ENCODE results near the gene BRIP1.

Gene BRIP1

GRCh38 chr17:61641084-61641483 lies 222.2 kb downstream of the BRIP1 start:
- H3K4me3 ChIP-seq (ENCODE audit: low read length in 2 of 2), result no peak overlapping the region
- no peak overlapping the region for H3K9ac ChIP-seq (ENCODE audit: low read depth in 1 of 2, low read length in 2 of 2)
- H3K4me1 ChIP-seq (ENCODE audit: control insufficient read depth in 2 of 2, insufficient read depth in 2 of 2, low read length in 2 of 2), result no peaks in the 10 kb centered on the region
- no peaks in the 10 kb centered on the region for H3K9me3 ChIP-seq (ENCODE audit: control insufficient read depth in 2 of 2, low read length in 2 of 2)
- peaks cover 0 to 3% of the 10 kb centered on the region in 2 donors for H3K27me3 ChIP-seq (ENCODE audit: control insufficient read depth in 2 of 2, insufficient read depth in 2 of 2, low read length in 2 of 2)
- no peak overlapping the region for H3K27ac ChIP-seq (ENCODE audit: low read depth in 2 of 2, low read length in 2 of 2)
- H3K36me3 ChIP-seq (ENCODE audit: control insufficient read depth in 2 of 2, insufficient read depth in 2 of 2, low read length in 2 of 2), result no peaks in the 10 kb centered on the region

GRCh38 chr17:61639818-61640217 lies 223.5 kb downstream of the BRIP1 start:
- Histone ChIP-seq H3K9ac (ENCODE audit: low read depth in 1 of 2, low read length in 2 of 2) (no peak overlapping the region), H3K27ac (ENCODE audit: low read depth in 2 of 2, low read length in 2 of 2) (no peak overlapping the region), H3K4me1 (ENCODE audit: control insufficient read depth in 2 of 2, insufficient read depth in 2 of 2, low read length in 2 of 2) (no peaks in the 10 kb centered on the region), H3K27me3 (ENCODE audit: control insufficient read depth in 2 of 2, insufficient read depth in 2 of 2, low read length in 2 of 2) (no peaks in the 10 kb centered on the region), H3K4me3 (ENCODE audit: low read length in 2 of 2) (no peak overlapping the region), H3K36me3 (ENCODE audit: control insufficient read depth in 2 of 2, insufficient read depth in 2 of 2, low read length in 2 of 2) (no peaks in the 10 kb centered on the region), H3K9me3 (ENCODE audit: control insufficient read depth in 2 of 2, low read length in 2 of 2) (no peaks in the 10 kb centered on the region)

DNA sequence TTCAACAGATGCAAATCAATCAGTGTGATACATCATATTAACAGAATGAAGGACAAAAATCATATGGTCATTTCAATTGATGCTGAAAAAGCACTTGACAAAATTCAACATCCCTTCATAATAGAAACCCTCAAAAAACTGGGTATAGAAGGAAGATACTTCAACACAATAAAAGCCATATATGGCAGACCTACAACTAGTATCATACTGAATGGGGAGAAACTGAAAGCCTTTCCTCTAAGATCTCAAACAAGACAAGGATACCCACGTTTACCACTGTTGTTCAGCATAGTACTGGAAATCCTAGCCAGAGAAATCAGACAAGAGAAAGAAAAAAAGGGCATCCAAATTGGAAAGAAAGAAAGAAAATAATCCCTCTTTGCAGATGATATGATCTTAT lies 225.2 kb downstream of the BRIP1 start:
- Histone ChIP-seq H3K27ac (ENCODE audit: low read depth in 2 of 2, low read length in 2 of 2) (no peak overlapping the region), H3K9me3 (ENCODE audit: control insufficient read depth in 2 of 2, low read length in 2 of 2) (no peaks in the 10 kb centered on the region), H3K4me3 (ENCODE audit: low read length in 2 of 2) (no peak overlapping the region), H3K9ac (ENCODE audit: low read depth in 1 of 2, low read length in 2 of 2) (no peak overlapping the region), H3K27me3 (ENCODE audit: control insufficient read depth in 2 of 2, insufficient read depth in 2 of 2, low read length in 2 of 2) (no peaks in the 10 kb centered on the region), H3K4me1 (ENCODE audit: control insufficient read depth in 2 of 2, insufficient read depth in 2 of 2, low read length in 2 of 2) (no peaks in the 10 kb centered on the region), H3K36me3 (ENCODE audit: control insufficient read depth in 2 of 2, insufficient read depth in 2 of 2, low read length in 2 of 2) (no peaks in the 10 kb centered on the region)

GRCh38 chr17:61635913-61636432 lies 227.4 kb downstream of the BRIP1 start:
- no peak overlapping the region for H3K4me3 ChIP-seq (ENCODE audit: low read length in 2 of 2)
- no peaks in the 10 kb centered on the region for H3K36me3 ChIP-seq (ENCODE audit: control insufficient read depth in 2 of 2, insufficient read depth in 2 of 2, low read length in 2 of 2)
- H3K9me3 ChIP-seq (ENCODE audit: control insufficient read depth in 2 of 2, low read length in 2 of 2), result no peaks in the 10 kb centered on the region
- no peaks in the 10 kb centered on the region for H3K4me1 ChIP-seq (ENCODE audit: control insufficient read depth in 2 of 2, insufficient read depth in 2 of 2, low read length in 2 of 2)
- no peak overlapping the region for H3K27ac ChIP-seq (ENCODE audit: low read depth in 2 of 2, low read length in 2 of 2)
- peaks cover 0 to 1% of the 10 kb centered on the region in 2 donors for H3K27me3 ChIP-seq (ENCODE audit: control insufficient read depth in 2 of 2, insufficient read depth in 2 of 2, low read length in 2 of 2)
- no peak overlapping the region for H3K9ac ChIP-seq (ENCODE audit: low read depth in 1 of 2, low read length in 2 of 2)

- H3K9me3 ChIP-seq (ENCODE audit: control insufficient read depth in 2 of 2, low read length in 2 of 2), result no peaks in the 10 kb centered on the region
- peaks cover 0 to 4% of the 10 kb centered on the region in 2 donors for H3K27me3 ChIP-seq (ENCODE audit: control insufficient read depth in 2 of 2, insufficient read depth in 2 of 2, low read length in 2 of 2)
- H3K36me3 ChIP-seq (ENCODE audit: control insufficient read depth in 2 of 2, insufficient read depth in 2 of 2, low read length in 2 of 2), result no peaks in the 10 kb centered on the region
- H3K4me1 ChIP-seq (ENCODE audit: control insufficient read depth in 2 of 2, insufficient read depth in 2 of 2, low read length in 2 of 2), result no peaks in the 10 kb centered on the region
- no peak overlapping the region for H3K4me3 ChIP-seq (ENCODE audit: low read length in 2 of 2)
- no peak overlapping the region for H3K9ac ChIP-seq (ENCODE audit: low read depth in 1 of 2, low read length in 2 of 2)
- no peak overlapping the region for H3K27ac ChIP-seq (ENCODE audit: low read depth in 2 of 2, low read length in 2 of 2)
Observed at GRCh38 chr17:61634942-61635538, 228.3 kb downstream of the BRIP1 start.

DNA sequence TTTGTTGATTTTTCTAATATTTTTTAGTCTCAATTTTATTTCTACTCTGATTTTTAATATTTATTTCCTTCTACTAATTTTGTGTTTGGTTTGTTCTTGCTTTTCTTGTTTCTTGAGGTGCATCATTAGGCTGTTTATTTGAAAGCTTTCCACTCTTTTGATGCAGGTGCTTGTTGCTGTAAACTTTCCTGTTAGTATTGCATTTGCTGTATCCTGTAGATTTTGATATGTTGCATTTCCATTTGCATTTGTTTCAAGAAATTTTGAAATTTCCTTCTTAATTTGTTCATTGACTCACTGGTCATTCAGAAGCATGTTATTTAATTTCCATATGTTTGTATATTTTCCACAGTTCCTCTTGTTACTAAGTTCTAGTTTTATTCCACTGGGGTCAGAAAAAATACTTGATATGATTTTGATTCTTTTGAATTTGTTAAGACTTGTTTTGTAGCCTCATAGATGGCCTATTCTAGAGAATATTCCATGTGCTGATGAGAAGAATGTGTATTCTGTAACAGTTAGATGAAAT lies 229.3 kb downstream of the BRIP1 start:
- no peak overlapping the region for H3K9ac ChIP-seq (ENCODE audit: low read depth in 1 of 2, low read length in 2 of 2)
- H3K27ac ChIP-seq (ENCODE audit: low read depth in 2 of 2, low read length in 2 of 2), result no peak overlapping the region
- no peaks in the 10 kb centered on the region for H3K36me3 ChIP-seq (ENCODE audit: control insufficient read depth in 2 of 2, insufficient read depth in 2 of 2, low read length in 2 of 2)
- no peaks in the 10 kb centered on the region for H3K4me1 ChIP-seq (ENCODE audit: control insufficient read depth in 2 of 2, insufficient read depth in 2 of 2, low read length in 2 of 2)
- no peak overlapping the region for H3K4me3 ChIP-seq (ENCODE audit: low read length in 2 of 2)
- H3K27me3 ChIP-seq (ENCODE audit: control insufficient read depth in 2 of 2, insufficient read depth in 2 of 2, low read length in 2 of 2), result peaks cover 0 to 4% of the 10 kb centered on the region in 2 donors
- no peaks in the 10 kb centered on the region for H3K9me3 ChIP-seq (ENCODE audit: control insufficient read depth in 2 of 2, low read length in 2 of 2)

GRCh38 chr17:61632826-61633225 lies 230.5 kb downstream of the BRIP1 start:
- no peaks in the 10 kb centered on the region for H3K9me3 ChIP-seq (ENCODE audit: control insufficient read depth in 2 of 2, low read length in 2 of 2)
- no peak overlapping the region for H3K4me3 ChIP-seq (ENCODE audit: low read length in 2 of 2)
- H3K4me1 ChIP-seq (ENCODE audit: control insufficient read depth in 2 of 2, insufficient read depth in 2 of 2, low read length in 2 of 2), result no peaks in the 10 kb centered on the region
- H3K9ac ChIP-seq (ENCODE audit: low read depth in 1 of 2, low read length in 2 of 2), result no peak overlapping the region
- no peak overlapping the region for H3K27ac ChIP-seq (ENCODE audit: low read depth in 2 of 2, low read length in 2 of 2)
- H3K27me3 ChIP-seq (ENCODE audit: control insufficient read depth in 2 of 2, insufficient read depth in 2 of 2, low read length in 2 of 2), result peaks cover 0 to 4% of the 10 kb centered on the region in 2 donors
- H3K36me3 ChIP-seq (ENCODE audit: control insufficient read depth in 2 of 2, insufficient read depth in 2 of 2, low read length in 2 of 2), result no peaks in the 10 kb centered on the region

GRCh38 chr17:61631800-61632199 lies 231.5 kb downstream of the BRIP1 start:
- Histone ChIP-seq H3K27ac (ENCODE audit: low read depth in 2 of 2, low read length in 2 of 2) (no peak overlapping the region), H3K36me3 (ENCODE audit: control insufficient read depth in 2 of 2, insufficient read depth in 2 of 2, low read length in 2 of 2) (no peaks in the 10 kb centered on the region), H3K9me3 (ENCODE audit: control insufficient read depth in 2 of 2, low read length in 2 of 2) (no peaks in the 10 kb centered on the region), H3K4me1 (ENCODE audit: control insufficient read depth in 2 of 2, insufficient read depth in 2 of 2, low read length in 2 of 2) (no peaks in the 10 kb centered on the region), H3K4me3 (ENCODE audit: low read length in 2 of 2) (no peak overlapping the region), H3K9ac (ENCODE audit: low read depth in 1 of 2, low read length in 2 of 2) (no peak overlapping the region), H3K27me3 (ENCODE audit: control insufficient read depth in 2 of 2, insufficient read depth in 2 of 2, low read length in 2 of 2) (peaks cover 0 to 4% of the 10 kb centered on the region in 2 donors)
